ENCODE data around the gene GJD2. TPM values are rescaled to one million over a fixed set of nuclear protein-coding genes. Genes with fewer than 3 reads are reported as not detected.
A peak's percentile ranks its signal among the peaks of the same experiment; 100 is the strongest.

GJD2 gene
- total and polyA plus RNA-seq, 2 experiments from 2014 or later = not detected

- Histone ChIP-seq H3K27me3 (replicated peaks; ENCODE audit: insufficient read depth) (no peaks in the 10 kb centered on the region), H2AFZ (no peak overlapping the region), H3K9ac (no peak overlapping the region), H3K36me3 (ENCODE audit: low read depth) (no peaks in the 10 kb centered on the region), H3K9me2 (ENCODE audit: insufficient read depth) (no peaks in the 10 kb centered on the region), H3K79me2 (ENCODE audit: insufficient read depth) (no peaks in the 10 kb centered on the region), H3K9me3 (ENCODE audit: low read depth) (no peaks in the 10 kb centered on the region), H3F3A (ENCODE audit: insufficient read depth) (peaks cover 17% of the 10 kb centered on the region; the same call in 1 of the 2 replicates), H3K4me2 (ENCODE audit: unreplicated experiment) (no peak overlapping the region), H3K4me3 (no peak overlapping the region), H4K20me1 (ENCODE audit: insufficient read depth) (no peaks in the 10 kb centered on the region), H3K4me1 (ENCODE audit: insufficient read depth) (peaks cover 22% of the 10 kb centered on the region), H3K27ac (no peak overlapping the region)
- 84 to 93% methylated on average over 5 of the region's 5 CpGs for WGBS, 2 experiments (ENCODE audit: low coverage in 1 of 2, low lambda C conversion rate in 2 of 2, missing lambda C conversion rate in 2 of 2)
- DNase-seq = no peak
- in situ Hi-C loops (cut with MboI) = no loop called here
- TF ChIP-seq EZH2 (IDR thresholded peaks at IDR 0.05; ENCODE audit: insufficient read depth, poor library complexity, severe bottlenecking) (no peak), EZH2phosphoT487 (IDR thresholded peaks at IDR 0.05; ENCODE audit: insufficient read depth, low read depth) (no peak)
Observed at GRCh38 chr15:34714476-34715121, 40.2 kb downstream of the GJD2 start.

GRCh38 chr15:34713635-34714034 lies 41.2 kb downstream of the GJD2 start:
- Histone ChIP-seq H2AFZ (no peak overlapping the region), H3K4me2 (ENCODE audit: unreplicated experiment) (no peak overlapping the region), H3F3A (ENCODE audit: insufficient read depth) (peaks cover 21% of the 10 kb centered on the region), H3K4me1 (ENCODE audit: insufficient read depth) (peaks cover 20% of the 10 kb centered on the region), H3K9me3 (ENCODE audit: low read depth) (no peaks in the 10 kb centered on the region), H3K79me2 (ENCODE audit: insufficient read depth) (no peaks in the 10 kb centered on the region), H3K27me3 (replicated peaks; ENCODE audit: insufficient read depth) (no peaks in the 10 kb centered on the region), H3K4me3 (no peak overlapping the region), H3K27ac (no peak overlapping the region), H4K20me1 (ENCODE audit: insufficient read depth) (no peaks in the 10 kb centered on the region), H3K36me3 (ENCODE audit: low read depth) (no peaks in the 10 kb centered on the region), H3K9ac (no peak overlapping the region), H3K9me2 (ENCODE audit: insufficient read depth) (no peaks in the 10 kb centered on the region)
- TF ChIP-seq EZH2 (IDR thresholded peaks at IDR 0.05; ENCODE audit: insufficient read depth, poor library complexity, severe bottlenecking) = no peak
- no peak for TF ChIP-seq EZH2phosphoT487 (IDR thresholded peaks at IDR 0.05; ENCODE audit: insufficient read depth, low read depth)
- WGBS, 2 experiments (ENCODE audit: low coverage in 1 of 2, low lambda C conversion rate in 2 of 2, missing lambda C conversion rate in 2 of 2) = 97 to 100% methylated on average over 1 of the region's 1 CpG
- in situ Hi-C loops (cut with MboI) = no loop called here
- no peak for DNase-seq

- Histone ChIP-seq H4K20me1 (ENCODE audit: insufficient read depth) (no peaks in the 10 kb centered on the region), H3K4me1 (ENCODE audit: insufficient read depth) (peaks cover 26% of the 10 kb centered on the region), H3K36me3 (ENCODE audit: low read depth) (no peaks in the 10 kb centered on the region), H3K27ac (peak overlapping the region; percentile 75), H3K79me2 (ENCODE audit: insufficient read depth) (no peaks in the 10 kb centered on the region), H3F3A (ENCODE audit: insufficient read depth) (peaks cover 22% of the 10 kb centered on the region), H3K9me3 (ENCODE audit: low read depth) (no peaks in the 10 kb centered on the region), H3K4me2 (ENCODE audit: unreplicated experiment) (peak overlapping the region; percentile 7), H3K9me2 (ENCODE audit: insufficient read depth) (no peaks in the 10 kb centered on the region), H3K9ac (peak overlapping the region; percentile 58), H2AFZ (peak overlapping the region; percentile 14), H3K27me3 (replicated peaks; ENCODE audit: insufficient read depth) (no peaks in the 10 kb centered on the region), H3K4me3 (peak overlapping the region; percentile 0; the same call in 1 of the 2 replicates)
- DNase-seq = peak; percentile 72
- 19 to 21% methylated on average over 7 of the region's 7 CpGs for WGBS, 2 experiments (ENCODE audit: low coverage in 1 of 2, low lambda C conversion rate in 2 of 2, missing lambda C conversion rate in 2 of 2)
- TF ChIP-seq EZH2phosphoT487 (IDR thresholded peaks at IDR 0.05; ENCODE audit: insufficient read depth, low read depth) (no peak), EZH2 (IDR thresholded peaks at IDR 0.05; ENCODE audit: insufficient read depth, poor library complexity, severe bottlenecking) (no peak)
- in situ Hi-C loops (cut with MboI) = loop anchor here (10.0 kb wide), 1 partner anchor 205 kb away; no protein-coding TSS in a partner anchor
Observed at GRCh38 chr15:34709866-34710265, 44.9 kb downstream of the GJD2 start.

GRCh38 chr15:34708422-34708821 lies 46.4 kb downstream of the GJD2 start:
- in situ Hi-C loops (cut with MboI) = loop anchor here (10.0 kb wide), 1 partner anchor 206 kb away; no protein-coding TSS in a partner anchor
- Histone ChIP-seq H3K9me3 (ENCODE audit: low read depth) (no peaks in the 10 kb centered on the region), H3K4me3 (no peak overlapping the region), H3K4me2 (ENCODE audit: unreplicated experiment) (peak overlapping the region; percentile 5), H3K27ac (peak overlapping the region; percentile 75), H3K9me2 (ENCODE audit: insufficient read depth) (no peaks in the 10 kb centered on the region), H3K79me2 (ENCODE audit: insufficient read depth) (no peaks in the 10 kb centered on the region), H4K20me1 (ENCODE audit: insufficient read depth) (no peaks in the 10 kb centered on the region), H3F3A (ENCODE audit: insufficient read depth) (peaks cover 22% of the 10 kb centered on the region), H3K27me3 (replicated peaks; ENCODE audit: insufficient read depth) (no peaks in the 10 kb centered on the region), H2AFZ (no peak overlapping the region), H3K9ac (peak overlapping the region; percentile 58), H3K36me3 (ENCODE audit: low read depth) (no peaks in the 10 kb centered on the region), H3K4me1 (ENCODE audit: insufficient read depth) (peaks cover 26% of the 10 kb centered on the region)
- 47 to 48% methylated on average over 5 of the region's 5 CpGs for WGBS, 2 experiments (ENCODE audit: low coverage in 1 of 2, low lambda C conversion rate in 2 of 2, missing lambda C conversion rate in 2 of 2)
- DNase-seq = peak; percentile 79
- TF ChIP-seq EZH2phosphoT487 (IDR thresholded peaks at IDR 0.05; ENCODE audit: insufficient read depth, low read depth) (no peak), EZH2 (IDR thresholded peaks at IDR 0.05; ENCODE audit: insufficient read depth, poor library complexity, severe bottlenecking) (no peak)

Data from GM23248 (cell line).